Measurements from ENCODE around the gene GNL2.
"Not testable (repeated sequence)": the region's sequence is repeated elsewhere in the genome, so short reads cannot be mapped to it uniquely, and the experiment has no call there.

Gene GNL2

DNA sequence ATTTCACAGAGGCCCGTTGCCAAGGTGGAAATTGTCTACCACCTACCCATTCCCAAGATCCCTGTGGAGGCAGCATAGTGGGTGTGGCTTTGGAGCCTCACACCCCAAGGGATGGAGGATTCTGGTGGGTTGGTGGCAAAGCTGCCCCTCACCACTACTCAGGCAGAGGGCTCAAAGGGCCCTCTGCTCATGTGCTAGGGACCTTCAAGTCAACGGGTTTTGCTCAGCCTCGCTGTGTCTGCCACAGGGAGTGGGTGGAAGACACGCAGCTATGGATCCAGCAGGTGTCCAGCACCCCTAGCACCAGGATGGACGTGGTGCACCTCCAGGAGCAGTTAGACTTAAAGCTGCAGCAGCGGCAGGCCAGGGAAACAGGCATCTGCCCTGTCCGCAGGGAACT is 36.7 kb downstream of the GNL2 start:
- DNase-seq = no peak

DNA sequence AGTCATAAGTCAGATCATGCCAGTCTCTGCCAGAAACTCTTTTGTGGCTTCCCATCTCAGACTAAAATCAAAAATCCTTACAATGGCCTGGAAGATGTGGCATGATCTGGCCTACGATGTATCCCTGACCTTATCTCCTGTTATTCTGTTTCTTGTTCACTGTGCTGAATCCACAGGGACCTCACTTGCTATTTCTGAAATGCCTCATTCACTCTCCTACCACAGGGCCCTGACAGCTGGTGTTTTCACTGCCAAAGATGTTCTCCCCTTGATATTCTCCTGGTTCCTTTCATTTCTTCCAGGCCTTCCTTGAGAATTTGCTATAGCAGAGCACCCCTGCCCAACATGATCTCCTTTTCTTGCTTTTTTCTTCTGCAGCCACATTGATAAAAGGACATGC is 37.3 kb downstream of the GNL2 start:
- no peak for DNase-seq

GRCh38 chr1:37557402-37557801 is 38.3 kb downstream of the GNL2 start:
- no peak for DNase-seq

GRCh38 chr1:37556712-37557196 is 39.0 kb downstream of the GNL2 start, which contains the start of gene DNALI1:
TSS of gene DNALI1 (plus strand) at chr1:37556940. CDS start at chr1:37556995, 55 bp downstream.
- no peak for DNase-seq

DNA sequence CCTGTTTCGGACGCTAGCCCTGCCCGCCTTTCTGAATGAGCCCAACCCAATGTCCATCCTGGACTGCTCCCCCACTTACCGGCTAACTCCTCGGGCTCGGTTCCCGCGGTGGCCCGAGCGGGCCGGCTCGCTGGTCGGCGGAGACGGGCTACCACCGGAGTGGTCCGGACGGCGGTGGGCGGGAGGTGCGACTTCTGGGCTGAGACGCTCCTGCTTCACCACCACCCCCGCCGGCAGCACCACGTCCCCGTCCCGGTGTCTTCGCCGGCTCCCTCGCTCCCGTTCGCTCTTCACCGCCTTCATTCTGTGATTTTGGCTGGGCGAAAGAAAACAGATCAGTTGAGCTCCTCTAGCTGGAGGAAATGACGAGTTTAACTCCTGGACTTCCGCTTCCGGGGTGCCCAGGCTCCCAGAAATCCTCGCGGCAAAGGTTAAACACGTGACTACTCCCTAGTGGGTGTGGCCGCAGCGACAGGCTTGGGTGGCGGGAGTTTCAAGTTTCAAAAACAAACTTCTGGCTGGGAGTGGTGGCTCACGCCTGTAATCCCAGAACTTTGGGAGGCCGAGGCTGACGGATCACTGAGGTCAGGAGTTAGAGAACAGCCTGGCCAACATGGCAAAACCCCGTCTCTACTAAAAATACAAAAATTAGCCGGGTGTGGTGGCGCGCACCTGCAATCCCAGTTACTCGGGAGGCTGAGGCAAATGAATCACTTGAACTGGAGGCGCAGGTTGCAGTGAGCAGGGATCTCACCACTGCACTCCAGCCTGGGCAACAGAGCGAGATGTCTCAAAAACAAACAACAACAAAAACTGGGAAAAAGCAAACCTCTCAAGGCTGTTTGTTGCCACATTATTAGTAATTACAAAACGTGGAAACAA is 41.6 kb downstream of the GNL2 start, which contains the start of gene SNIP1:
Gene SNIP1 (minus strand): TSS at position 367 of the 882 bp plus-strand sequence. CDS start 64 bp downstream, at position 303.
- DNase-seq = peak; percentile 78

DNA sequence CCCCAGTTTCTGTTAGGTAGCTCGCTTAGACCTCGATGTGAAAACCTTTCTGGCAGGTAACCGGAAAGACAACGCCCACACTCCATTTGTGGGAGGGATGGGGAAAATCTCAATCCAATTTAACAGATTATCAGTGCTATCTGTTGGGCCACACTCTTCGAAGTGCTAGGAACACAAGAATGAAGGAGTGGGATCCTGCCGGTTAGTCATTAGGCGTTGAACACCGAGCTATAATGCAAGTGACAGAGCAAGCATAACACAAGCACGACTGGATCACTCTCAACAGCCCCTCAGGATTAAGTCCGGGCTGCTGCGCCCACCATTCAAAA is 42.2 kb downstream of the GNL2 start:
- DNase-seq = no peak

DNA sequence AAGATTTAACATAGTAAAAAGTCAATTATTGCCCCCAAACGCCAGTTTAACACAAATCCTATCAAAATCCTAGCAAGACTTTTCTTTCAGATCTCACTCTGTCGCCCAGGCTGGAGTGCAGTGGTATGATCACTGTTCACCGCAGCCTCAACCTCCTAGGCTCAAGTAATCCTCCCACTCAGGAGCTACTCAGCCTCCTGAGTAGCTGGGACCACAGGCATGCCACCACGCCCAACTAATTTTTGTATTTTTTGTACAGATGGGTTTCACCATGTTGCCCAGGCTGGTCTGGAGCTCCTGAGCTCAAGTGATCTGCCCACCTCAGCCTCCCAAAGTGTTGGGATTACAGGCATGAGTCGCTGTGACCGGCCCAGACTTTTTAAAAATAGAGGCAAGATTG is 46.4 kb downstream of the GNL2 start:
- no peak for DNase-seq

- no peak for DNase-seq
Measured at GRCh38 chr1:37545019-37545418, 50.7 kb downstream of the GNL2 start.

DNA sequence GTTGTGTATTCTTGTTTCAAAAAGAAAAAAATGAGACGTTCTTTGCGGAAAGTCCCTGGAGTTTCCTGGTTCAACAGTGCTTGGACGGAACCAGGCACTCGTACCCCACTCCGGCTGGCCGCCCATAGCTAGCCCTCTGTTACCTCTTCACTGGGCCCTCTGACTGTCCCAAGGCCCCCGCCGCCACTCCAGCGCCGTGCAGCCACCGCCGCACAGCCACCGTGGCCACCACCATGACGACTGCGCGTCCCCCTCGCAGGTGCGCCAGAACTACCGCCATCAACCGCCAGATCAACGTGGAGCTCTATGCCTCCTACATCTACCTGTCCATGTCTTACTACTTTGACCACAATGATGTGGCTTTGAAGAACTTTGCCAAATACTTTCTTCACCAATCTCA is 51.2 kb downstream of the GNL2 start:
- DNase-seq = no peak

GRCh38 chr1:37540036-37540785 is 55.5 kb downstream of the GNL2 start:
- DNase-seq = no peak

DNA sequence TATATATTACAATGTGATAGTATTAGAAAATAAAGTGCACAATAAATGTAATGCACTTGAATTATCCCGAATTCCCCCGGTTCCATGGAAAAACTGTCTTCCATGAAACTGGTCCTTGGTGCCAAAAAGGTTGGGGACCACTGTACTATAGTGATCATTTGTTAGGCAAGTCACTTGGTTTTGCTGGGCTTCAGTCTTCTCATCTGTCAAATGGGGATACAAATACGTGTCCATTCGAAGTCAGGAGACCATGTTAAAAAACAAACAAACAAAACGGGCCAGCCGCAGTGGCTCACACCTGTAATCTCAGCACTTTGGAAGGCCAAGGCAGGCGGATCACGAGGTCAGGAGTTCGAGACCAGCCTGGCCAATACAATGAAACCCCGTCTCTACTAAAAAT is 56.6 kb downstream of the GNL2 start:
- not testable (repeated sequence) for DNase-seq

GRCh38 chr1:37537378-37537777 is 58.4 kb downstream of the GNL2 start:
- no peak for DNase-seq

GRCh38 chr1:37533317-37534093 is 62.2 kb downstream of the GNL2 start:
- no peak for DNase-seq

GRCh38 chr1:37532418-37533156 is 63.1 kb downstream of the GNL2 start:
- DNase-seq = not testable (repeated sequence)

DNA sequence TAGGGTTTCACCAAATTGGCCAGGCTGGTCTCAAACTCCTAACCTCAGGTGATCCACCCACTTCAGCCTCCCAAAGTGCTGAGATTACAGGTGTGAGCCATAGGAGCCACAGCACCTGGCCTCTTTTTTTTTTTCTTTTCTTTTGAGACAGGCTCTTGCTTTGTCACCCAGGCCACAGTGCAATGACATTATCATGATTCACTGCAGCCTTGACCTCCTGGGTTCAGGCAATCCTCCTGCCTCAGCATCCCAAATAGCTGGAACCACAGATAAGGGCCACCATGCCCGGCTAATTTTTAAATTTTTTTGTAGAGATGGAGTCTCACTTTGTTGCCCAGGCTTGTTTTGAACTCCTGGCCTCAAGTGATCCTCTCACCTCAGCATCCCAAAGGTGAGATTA is 65.8 kb downstream of the GNL2 start:
- DNase-seq = not testable (repeated sequence)

DNA sequence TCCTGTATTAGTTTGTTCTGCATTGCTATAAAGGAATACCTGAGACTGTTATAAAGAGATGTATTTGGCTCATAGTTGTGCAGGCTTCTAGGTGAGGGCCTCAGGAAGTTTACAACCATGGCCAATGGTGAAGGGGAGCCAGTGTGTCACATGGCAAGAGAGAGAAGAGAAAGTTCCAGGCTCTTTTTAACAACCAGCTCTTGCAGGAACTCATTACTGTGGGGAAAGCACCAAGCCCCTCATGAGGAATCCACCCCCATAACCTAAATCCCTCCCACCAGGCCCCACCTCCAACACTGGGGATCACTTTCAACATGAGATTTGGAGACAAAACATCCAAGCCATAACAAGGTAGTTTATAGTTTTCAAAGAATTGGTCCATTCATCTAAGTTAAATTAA is 76.1 kb downstream of the GNL2 start:
- no peak for DNase-seq

DNA sequence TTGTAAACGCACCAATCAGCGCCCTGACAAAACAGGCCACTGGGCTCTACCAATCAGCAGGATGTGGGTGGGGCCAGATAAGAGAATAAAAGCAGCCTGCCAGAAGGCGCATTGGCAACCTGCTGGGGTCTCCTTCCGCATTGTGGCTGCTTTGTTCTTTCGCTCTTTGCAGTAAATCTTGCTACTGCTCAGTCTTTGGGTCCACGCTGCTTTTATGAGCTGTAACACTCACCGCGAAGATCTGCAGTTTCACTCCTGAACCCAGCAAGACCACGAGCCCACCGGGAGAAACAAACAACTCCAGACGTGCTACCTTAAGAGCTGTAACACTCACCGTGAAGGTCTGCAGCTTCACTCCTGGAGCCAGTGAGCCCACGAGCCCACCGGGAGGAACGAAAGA is 76.8 kb downstream of the GNL2 start:
- not testable (repeated sequence) for DNase-seq

DNA sequence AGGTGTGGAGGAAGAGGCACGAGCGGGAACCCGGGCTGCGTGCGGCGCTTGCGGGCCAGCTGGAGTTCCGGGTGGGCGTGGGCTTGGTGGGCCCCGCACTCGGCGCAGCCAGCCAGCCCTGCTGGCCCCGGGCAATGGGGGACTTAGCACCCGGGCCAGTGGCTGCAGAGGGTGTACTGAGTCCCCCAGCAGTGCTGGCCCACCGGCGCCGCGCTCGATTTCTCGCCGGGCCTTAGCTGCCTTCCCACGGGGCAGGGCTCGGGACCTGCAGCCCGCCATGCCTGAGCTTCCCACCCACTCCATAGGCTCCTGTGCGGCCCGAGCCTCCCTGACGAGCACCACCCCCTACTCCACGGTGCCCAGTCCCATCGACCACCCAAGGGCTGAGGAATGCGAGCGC is 77.5 kb downstream of the GNL2 start:
- not testable (repeated sequence) for DNase-seq

- no peak for DNase-seq
Measured at GRCh38 chr1:37517569-37517968, 78.2 kb downstream of the GNL2 start.
